ENCODE measurements around the gene EPS8L2.

DNA sequence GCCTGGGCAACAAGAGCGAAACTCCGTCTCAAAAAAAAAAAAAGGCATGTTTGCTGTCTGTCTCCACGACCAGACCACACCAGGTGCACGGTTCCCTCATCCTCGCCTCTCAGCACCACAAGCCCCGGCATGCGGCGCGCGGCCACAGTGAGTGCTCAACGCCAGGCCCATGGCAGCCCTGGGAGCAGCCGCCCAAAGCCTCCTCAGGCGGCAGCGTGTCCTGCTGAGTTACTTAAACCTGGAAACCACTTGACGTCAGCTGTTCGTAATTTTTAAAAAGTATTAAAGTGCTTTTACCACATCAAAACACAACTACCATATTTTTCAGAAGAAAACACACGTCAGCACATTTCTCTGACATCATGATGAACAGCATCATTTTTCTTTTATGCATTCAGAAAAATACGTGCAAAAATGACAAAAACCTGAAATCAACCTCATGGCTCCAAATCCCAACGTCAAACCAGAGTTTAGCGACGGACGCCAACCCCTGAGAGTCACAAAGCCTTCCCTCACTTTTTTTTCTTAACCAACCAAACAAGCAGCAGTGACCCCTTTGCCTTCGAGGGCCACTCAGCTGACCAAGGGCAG lies 13.1 kb upstream of the EPS8L2 start:
- no peak for TF ChIP-seq GABPB1 (CRISPR knock-in tag; IDR thresholded peaks at IDR 0.05)
- no peak for TF ChIP-seq BMI1 (IDR thresholded peaks at IDR 0.05; ENCODE audit: low read length)
- TF ChIP-seq SRSF1 (IDR thresholded peaks at IDR 0.05; ENCODE audit: low read depth, low read length): no peak
